HG02943 (cell line): ENCODE results near the gene PIGP.
A peak's percentile ranks its signal among the peaks of the same experiment; 100 is the strongest.
"Not testable (repeated sequence)": the region's sequence is repeated elsewhere in the genome, so short reads cannot be mapped to it uniquely, and the experiment has no call there.

Experiments
- ATAC-seq: cut with Tn5 transposase; IDR thresholded peaks from one replicate; pipeline ENCODE4 v1.9.1; 2021; ENCODE audit warnings: mild to moderate bottlenecking, low read depth, moderate library complexity; ENCODE audit not compliant: unreplicated experiment

The PIGP gene

DNA sequence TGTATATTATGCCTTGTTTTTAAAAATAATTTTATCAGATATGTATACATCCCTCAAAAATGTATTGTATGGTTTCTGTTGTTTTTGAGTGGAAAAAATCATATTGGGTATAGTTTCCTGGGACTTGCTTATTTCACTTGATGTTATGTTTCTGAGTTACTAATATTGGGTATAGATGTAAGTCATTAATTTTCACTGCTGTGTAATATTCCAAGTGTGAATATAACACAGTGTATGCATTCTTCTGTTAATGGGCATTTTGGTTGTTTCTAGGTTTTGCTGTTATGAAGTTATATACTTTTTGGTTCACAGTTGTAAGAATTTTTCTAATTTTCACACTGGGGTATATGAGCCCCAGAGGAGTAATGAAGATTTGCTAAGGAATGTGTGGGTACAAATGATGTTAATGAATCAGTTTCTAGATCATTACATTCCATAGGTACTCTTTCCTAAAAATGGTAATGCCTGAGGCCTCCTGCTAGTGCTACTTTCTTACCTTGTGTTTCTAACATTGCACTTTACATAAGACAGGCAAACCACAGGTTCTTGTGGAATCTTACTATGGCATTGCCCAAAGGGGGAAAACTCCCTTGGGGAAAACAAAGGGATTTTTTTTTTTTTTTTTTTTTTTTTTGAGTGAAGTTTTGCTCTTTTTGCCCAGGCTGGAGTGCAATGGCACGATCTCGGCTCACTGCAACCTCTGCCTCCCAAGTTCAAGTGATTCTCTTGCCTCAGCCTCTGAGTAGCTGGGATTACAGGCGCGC is 3.4 kb upstream of the PIGP start:
- no peak for ATAC-seq

DNA sequence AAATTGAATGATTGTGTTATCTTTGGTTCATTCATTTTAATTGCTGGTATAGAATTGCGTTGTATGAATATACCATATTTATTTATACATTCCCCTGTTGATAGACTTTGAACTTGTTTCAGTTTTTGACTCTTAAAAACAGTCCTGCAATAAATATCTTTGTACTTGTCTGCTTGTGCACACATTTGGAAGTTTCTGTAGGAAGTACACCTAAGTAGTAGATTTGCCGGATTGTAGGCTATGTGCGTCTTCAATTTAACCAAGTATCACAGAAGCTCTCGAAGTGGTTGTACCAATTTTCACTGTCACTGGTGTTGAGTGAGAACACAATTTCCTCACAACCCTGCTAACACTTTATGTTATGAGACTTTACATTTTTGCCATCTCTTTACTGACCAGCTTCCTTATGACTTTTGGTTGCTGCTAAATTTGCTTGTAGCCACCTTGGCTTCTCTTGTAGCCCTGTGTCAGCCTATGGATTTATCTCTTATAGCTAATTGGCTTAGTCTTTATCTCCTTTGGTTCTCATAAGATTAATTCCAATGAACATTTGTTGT is 2.4 kb upstream of the PIGP start:
- no peak for ATAC-seq

DNA sequence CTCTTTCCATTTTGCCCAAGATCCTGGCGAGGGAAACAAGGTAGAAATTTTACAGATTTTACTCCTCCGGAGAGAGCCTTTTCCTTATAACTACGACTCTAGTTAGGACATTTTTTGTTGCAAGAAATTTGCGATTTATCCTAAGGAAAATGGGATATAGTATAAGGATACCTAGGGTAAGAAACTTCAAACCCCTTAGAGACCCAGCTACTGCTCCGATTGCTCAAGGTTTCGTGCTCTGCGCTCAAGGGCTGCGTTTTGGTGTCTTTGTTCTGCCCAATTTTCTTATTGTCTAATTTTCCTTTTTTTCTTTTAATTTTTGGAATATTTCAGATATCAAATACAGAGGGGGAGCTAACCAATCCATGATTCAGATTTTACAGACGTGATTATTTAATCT is 1.7 kb upstream of the PIGP start:
- ATAC-seq = no peak

DNA sequence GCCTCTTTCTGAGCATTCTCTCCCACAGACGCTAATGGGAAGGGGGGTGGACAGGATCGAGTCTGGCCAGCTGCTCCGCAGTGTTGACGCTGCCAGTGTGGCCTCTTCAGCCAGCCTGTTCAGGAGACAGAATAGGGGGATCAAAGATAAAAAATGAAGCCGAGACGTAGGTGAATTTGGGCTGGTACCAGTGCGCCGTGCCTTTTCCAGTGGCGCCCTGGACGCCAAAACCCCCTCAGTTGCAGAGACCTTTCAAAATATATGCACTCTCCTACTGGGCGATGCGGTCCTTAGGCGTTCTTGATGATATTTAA is 1.3 kb upstream of the PIGP start:
- ATAC-seq = no peak

- peak; percentile 46 for ATAC-seq
These were observed 736 bp upstream of the PIGP start for GRCh38 chr21:37073417-37074196.

GRCh38 chr21:37072274-37072987 is 440 bp downstream of the PIGP start:
- peak; percentile 35 for ATAC-seq

DNA sequence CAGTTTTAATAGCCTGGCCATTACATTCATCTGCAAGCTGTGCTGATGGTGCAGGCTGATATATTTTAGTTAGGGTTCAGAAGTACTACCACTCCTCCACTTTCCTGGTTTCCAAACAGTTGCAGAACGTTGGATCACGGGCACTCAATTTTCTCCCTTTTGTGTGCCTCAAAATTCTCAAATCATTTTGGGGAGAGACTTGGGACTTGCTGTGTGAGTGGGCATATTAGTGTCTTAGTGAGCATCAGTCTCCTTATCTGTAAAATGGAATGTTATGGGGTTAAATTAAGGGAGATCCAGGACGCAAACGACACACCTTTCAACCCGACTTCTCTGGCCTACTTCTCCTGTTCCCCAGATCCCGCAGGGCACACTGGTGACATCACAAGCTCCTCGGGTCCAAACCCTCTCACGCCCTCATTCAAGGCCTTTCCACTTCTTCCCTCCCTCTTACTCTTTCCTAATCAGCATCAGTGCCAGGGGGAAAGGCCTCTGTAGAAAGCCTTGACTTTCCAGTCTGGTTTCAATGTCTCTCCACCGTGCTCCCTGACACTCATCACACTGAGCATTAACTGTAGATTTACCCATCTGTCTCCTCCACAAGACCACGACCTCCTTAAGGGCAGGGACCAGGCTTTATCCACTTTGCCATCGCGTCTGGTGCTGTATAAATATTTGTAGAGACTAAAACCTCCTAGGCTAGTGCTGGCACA is 1.2 kb downstream of the PIGP start:
- no peak for ATAC-seq

DNA sequence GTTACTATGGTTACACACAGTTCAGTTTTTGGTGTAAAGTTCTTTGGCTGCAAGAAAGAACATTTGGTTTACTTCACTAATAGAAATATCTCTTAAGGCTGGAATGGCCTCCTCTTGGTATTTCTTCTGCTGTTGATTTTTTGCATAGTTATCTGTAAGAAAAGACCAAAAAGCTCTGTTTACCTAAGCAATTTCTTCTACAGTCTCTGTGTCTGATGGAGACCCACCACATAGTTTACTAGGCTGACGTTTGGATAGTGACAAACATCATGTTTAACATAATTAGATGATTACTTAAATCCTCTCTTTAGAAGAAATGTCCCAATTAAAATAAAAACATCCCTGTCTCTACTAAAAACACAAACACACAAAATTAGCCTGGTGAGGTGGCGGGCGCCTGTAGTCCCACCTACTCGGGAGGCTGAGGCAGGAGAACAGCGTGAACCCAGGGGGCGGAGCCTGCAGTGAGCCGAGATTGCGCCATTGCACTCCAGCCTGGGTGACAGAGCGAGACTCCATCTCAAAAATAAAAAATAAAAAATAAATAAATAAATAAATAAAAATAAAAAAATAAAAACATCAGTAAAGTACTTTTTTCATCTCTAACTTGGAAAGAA is 7.2 kb downstream of the PIGP start:
- no peak for ATAC-seq

DNA sequence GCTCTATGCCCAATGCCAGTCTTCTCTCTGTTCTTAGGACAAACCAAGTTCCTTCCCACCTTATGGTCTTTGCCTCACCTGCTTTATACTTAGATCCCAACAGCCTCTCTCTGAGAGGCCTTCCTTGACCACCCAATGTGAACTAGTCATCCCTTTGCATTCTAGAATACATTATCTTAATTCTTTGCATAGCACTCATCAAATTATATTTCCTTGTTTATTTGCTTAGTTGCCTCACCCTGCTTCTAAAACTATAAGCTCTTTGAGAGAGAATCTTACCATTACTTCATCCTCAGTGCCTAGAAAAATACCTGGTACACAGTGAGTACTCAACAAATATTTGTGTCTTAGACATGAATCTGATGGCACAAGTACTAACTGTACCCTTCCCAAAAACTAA is 8.0 kb downstream of the PIGP start:
- no peak for ATAC-seq

GRCh38 chr21:37063433-37063832 is 9.4 kb downstream of the PIGP start:
- ATAC-seq = no peak

- ATAC-seq = no peak
These were observed 10.3 kb downstream of the PIGP start for GRCh38 chr21:37062593-37062935.

- no peak for ATAC-seq
These were observed 10.8 kb downstream of the PIGP start for GRCh38 chr21:37061926-37062592.

DNA sequence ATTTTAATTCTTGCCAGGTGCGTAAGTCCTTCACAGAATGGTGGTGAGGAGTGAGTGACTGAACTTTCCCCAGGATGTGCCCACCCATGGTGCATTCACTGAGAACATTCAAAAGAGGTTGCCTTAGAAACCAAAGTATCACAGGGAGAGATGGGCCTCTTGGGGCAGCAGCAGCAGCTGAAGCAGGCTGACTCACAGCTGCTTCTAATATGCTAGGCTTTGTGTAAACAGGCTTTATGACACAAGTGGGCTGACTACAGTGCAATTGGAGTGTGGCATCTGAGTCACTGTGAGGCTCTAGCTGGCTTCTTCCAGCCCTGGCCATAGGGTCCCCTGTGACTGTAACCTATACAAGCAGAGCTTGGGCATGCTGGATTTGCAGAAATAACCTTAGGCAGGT is 12.6 kb downstream of the PIGP start:
- no peak for ATAC-seq

GRCh38 chr21:37059181-37059580 is 13.7 kb downstream of the PIGP start:
- no peak for ATAC-seq

- no peak for ATAC-seq
These were observed 14.6 kb downstream of the PIGP start for GRCh38 chr21:37058261-37058660.

DNA sequence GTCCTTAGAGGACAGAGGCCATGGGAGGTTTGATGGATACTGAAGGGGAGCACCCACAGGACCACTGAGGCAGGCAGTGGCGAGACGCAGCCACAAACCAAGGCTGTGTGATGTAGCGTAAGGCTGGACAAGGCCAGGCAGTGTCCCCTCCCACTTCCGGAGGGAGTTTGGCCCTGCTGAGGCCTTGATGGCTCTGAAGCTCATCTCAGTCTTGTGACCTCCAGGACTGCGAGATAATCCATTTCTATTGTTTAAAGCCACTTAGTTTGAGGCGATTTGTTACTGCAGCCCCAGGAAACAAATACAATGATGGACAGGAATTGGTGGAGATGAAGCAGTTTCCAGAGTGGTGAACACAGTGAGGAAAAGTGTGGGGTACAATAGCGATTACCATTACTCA is 15.3 kb downstream of the PIGP start:
- ATAC-seq = no peak

GRCh38 chr21:37055271-37055855 is 17.5 kb downstream of the PIGP start:
- ATAC-seq = no peak

DNA sequence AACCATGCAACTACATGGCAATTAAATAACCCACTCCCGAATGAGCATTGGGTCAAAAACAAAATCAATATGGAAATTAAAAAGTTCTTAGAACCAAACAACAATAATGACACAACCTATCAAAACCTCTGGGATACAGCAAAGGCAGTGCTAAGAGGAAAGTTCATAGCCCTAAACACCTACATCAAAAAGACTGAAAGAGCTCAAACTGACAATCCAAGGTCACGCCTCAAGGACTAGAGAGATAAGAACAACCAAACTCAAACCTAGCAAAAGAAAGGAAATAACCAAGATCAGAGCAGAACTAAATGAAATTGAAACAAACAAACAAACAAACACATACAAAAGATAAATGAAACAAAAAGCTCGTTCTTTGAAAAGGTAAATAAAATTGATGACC is 23.1 kb downstream of the PIGP start:
- ATAC-seq = not testable (repeated sequence)

- ATAC-seq = no peak
These were observed 25.8 kb downstream of the PIGP start for GRCh38 chr21:37047079-37047478.
